Upper lobe of left lung (tissue), 6 donors: ENCODE data around the gene CACHD1. TPM values are rescaled to one million over a fixed set of nuclear protein-coding genes. Genes with fewer than 3 reads are reported as not detected.
A peak's percentile ranks its signal among the peaks of the same experiment; 100 is the strongest.

ENCODE experiments used
- ATAC-seq, 2 donors: fragments of 200-7000 bp; cut with Tn5 transposase; one replicate each; pipeline ENCODE4 v1.9.1; 2022; ENCODE audit warnings: mild to moderate bottlenecking in 2 of 2, moderate library complexity in 2 of 2; ENCODE audit not compliant: low FRiP score in 2 of 2
- DNase-seq, 2 donors: peaks; one replicate each; pipeline ENCODE4 v3.0.0-alpha.2; 2019 to 2020
- H3K27ac ChIP-seq, 4 donors: fragments of 200-600 bp; sonication (generic); one replicate each; pipeline ENCODE4 v1.5.1; 2016 to 2019
- H3K27me3 ChIP-seq, 4 donors: fragments of 200-600 bp; sonication (generic); one replicate each; pipeline ENCODE4 v1.5.1; 2017 to 2019
- H3K36me3 ChIP-seq, 4 donors: fragments of 200-600 bp; sonication (generic); one replicate each; pipeline ENCODE4 v1.5.1; 2016 to 2019
- H3K4me1 ChIP-seq, 4 donors: fragments of 200-600 bp; sonication (generic); one replicate each; pipeline ENCODE4 v1.5.1; 2018 to 2019
- H3K4me3 ChIP-seq, 4 donors: fragments of 200-600 bp; sonication (generic); one replicate each; pipeline ENCODE4 v1.5.1; 2017 to 2019; ENCODE audit warnings: mild to moderate bottlenecking in 2 of 4, moderate library complexity in 1 of 4
- H3K9me3 ChIP-seq, 4 donors: fragments of 200-600 bp; sonication (generic); one replicate each; pipeline ENCODE4 v1.5.1; 2018 to 2019
- EP300 ChIP-seq, 4 donors: sonication (generic); formaldehyde crosslinking; IDR thresholded peaks; one replicate each; pipeline ENCODE4 v1.5.1; 2017; ENCODE audit warnings: antibody characterized with exemption in 4 of 4, control low read depth in 2 of 4
- POLR2A ChIP-seq, 4 donors: fragments of 450-650 bp; IDR thresholded peaks; one replicate each; pipeline ENCODE4 v1.5.1; 2016 to 2017; ENCODE audit warnings: antibody characterized with exemption in 4 of 4, mild to moderate bottlenecking in 2 of 4
- POLR2AphosphoS5 ChIP-seq, 2 donors: sonication (generic); formaldehyde crosslinking; IDR thresholded peaks; one replicate each; pipeline ENCODE4 v1.5.1; 2017; ENCODE audit warnings: antibody characterized with exemption in 2 of 2
- WGBS, 2 donors: methylation state at CpG; one replicate each; pipeline ENCODE4 v1.1.5; 2017 to 2018; 5-methylcytosine and 5-hydroxymethylcytosine counted together
- total RNA-seq, 6 donors: library from RNA; depleted of rRNA in 4 of 6; stranded (reverse); fragments of >200 nt in 4 of 6; gene quantifications; one replicate each; pipeline versions ENCODE4 v1.1.0 to v1.2.1, GENCODE V29; 2016 to 2021
- TF ChIP-seq, protein P1 (sequence below), 6 experiments: fragments of 450-650 bp in 4 of 6; fragments of 200-600 bp in 2 of 6; sonication (generic) in 2 of 6; IDR thresholded peaks; one replicate each; pipeline ENCODE4 v1.5.1; 2016 to 2019; ENCODE audit warnings: antibody characterized with exemption in 6 of 6
- donor health status: DM: no; HTN: no; CAD: no; lungs with moderate emphysema.
- donor health status: DM: no; HTN: yes; CAD: no; lungs with severe emphysema.

The CACHD1 gene
- total RNA-seq, 6 donors from 2014 or later: 7.3 to 26.3 (median 22.9) TPM

GRCh38 chr1:64527165-64527564 lies 57.2 kb downstream of the CACHD1 start:
- no peak for DNase-seq
- Histone ChIP-seq H3K27ac (peak overlapping the region in 2 of 4 donors; percentile 14 to 18), H3K36me3 (no peaks in the 10 kb centered on the region), H3K4me1 (peaks cover 0 to 23% (median 15%) of the 10 kb centered on the region in 4 donors), H3K9me3 (no peaks in the 10 kb centered on the region), H3K4me3 (no peak overlapping the region), H3K27me3 (no peaks in the 10 kb centered on the region)
- 75 to 78% methylated on average over 9 to 10 of the region's 10 CpGs for WGBS, 2 donors
- no peak for ATAC-seq
- TF ChIP-seq EP300 (IDR thresholded peaks at IDR 0.05) (no peak), POLR2AphosphoS5 (IDR thresholded peaks at IDR 0.05) (peak in 1 of 2 donors; percentile 38)

DNA sequence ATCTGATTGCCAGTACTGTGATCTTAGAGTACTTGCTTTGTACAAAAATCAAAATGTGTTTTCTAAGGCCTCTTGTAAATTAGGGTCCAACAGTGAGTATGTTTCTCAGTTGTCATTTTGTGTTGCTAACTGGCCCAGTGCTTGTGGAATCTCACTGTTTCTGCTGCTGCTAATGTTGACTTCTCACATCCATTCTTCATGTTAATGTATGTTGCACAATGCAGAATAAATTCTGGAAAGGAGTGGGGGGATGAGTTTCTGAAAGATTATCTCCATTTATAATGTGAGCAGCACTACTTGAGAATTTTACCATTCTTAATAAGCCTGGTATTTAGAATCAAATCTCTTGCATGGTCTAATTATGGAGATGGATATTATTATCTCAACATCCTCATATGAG lies 57.9 kb downstream of the CACHD1 start:
- ATAC-seq: no peak
- Histone ChIP-seq H3K4me3 (no peak overlapping the region), H3K27ac (no peak overlapping the region), H3K36me3 (no peaks in the 10 kb centered on the region), H3K27me3 (no peaks in the 10 kb centered on the region), H3K9me3 (no peaks in the 10 kb centered on the region), H3K4me1 (peaks cover 0 to 24% (median 15%) of the 10 kb centered on the region in 4 donors)
- no peak for DNase-seq
- TF ChIP-seq, protein P1, sequence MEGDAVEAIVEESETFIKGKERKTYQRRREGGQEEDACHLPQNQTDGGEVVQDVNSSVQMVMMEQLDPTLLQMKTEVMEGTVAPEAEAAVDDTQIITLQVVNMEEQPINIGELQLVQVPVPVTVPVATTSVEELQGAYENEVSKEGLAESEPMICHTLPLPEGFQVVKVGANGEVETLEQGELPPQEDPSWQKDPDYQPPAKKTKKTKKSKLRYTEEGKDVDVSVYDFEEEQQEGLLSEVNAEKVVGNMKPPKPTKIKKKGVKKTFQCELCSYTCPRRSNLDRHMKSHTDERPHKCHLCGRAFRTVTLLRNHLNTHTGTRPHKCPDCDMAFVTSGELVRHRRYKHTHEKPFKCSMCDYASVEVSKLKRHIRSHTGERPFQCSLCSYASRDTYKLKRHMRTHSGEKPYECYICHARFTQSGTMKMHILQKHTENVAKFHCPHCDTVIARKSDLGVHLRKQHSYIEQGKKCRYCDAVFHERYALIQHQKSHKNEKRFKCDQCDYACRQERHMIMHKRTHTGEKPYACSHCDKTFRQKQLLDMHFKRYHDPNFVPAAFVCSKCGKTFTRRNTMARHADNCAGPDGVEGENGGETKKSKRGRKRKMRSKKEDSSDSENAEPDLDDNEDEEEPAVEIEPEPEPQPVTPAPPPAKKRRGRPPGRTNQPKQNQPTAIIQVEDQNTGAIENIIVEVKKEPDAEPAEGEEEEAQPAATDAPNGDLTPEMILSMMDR (IDR thresholded peaks at IDR 0.05): no peak
- no peak for TF ChIP-seq POLR2A (IDR thresholded peaks at IDR 0.05)
- TF ChIP-seq EP300 (IDR thresholded peaks at IDR 0.05): no peak
- no peak for TF ChIP-seq POLR2AphosphoS5 (IDR thresholded peaks at IDR 0.05)

- TF ChIP-seq POLR2AphosphoS5 (IDR thresholded peaks at IDR 0.05) (no peak), EP300 (IDR thresholded peaks at IDR 0.05) (no peak), POLR2A (IDR thresholded peaks at IDR 0.05) (no peak)
- TF ChIP-seq, protein P1 (IDR thresholded peaks at IDR 0.05): no peak
- no peak overlapping the region for H3K4me3 ChIP-seq
- H3K36me3 ChIP-seq: no peaks in the 10 kb centered on the region
- no peaks in the 10 kb centered on the region for H3K9me3 ChIP-seq
- no peak for DNase-seq
- H3K27me3 ChIP-seq: no peaks in the 10 kb centered on the region
- no peak overlapping the region for H3K27ac ChIP-seq
- ATAC-seq: no peak
- peaks cover 6 to 23% (median 16%) of the 10 kb centered on the region in 4 donors for H3K4me1 ChIP-seq
Measured at GRCh38 chr1:64530969-64531692, 61.2 kb downstream of the CACHD1 start.

- ATAC-seq (no peak), DNase-seq (no peak)
- Histone ChIP-seq H3K27me3 (no peaks in the 10 kb centered on the region), H3K27ac (no peak overlapping the region), H3K36me3 (no peaks in the 10 kb centered on the region), H3K9me3 (no peaks in the 10 kb centered on the region), H3K4me3 (no peak overlapping the region), H3K4me1 (peaks cover 9 to 29% (median 22%) of the 10 kb centered on the region in 4 donors)
- WGBS, 2 donors: 81 to 88% methylated on average over 2 of the region's 2 CpGs
- TF ChIP-seq, protein P1 (IDR thresholded peaks at IDR 0.05): no peak
Measured at GRCh38 chr1:64532646-64533045, 62.7 kb downstream of the CACHD1 start.

GRCh38 chr1:64535938-64536835 lies 66.3 kb downstream of the CACHD1 start:
- H3K9me3 ChIP-seq: no peaks in the 10 kb centered on the region
- DNase-seq (no peak), ATAC-seq (no peak)
- H3K4me1 ChIP-seq: peaks cover 32 to 57% (median 45%) of the 10 kb centered on the region in 4 donors
- 42 to 46% methylated on average over 10 of the region's 10 CpGs for WGBS, 2 donors
- H3K4me3 ChIP-seq: peak overlapping the region in 1 of 4 donors; percentile 2
- peak overlapping the region; percentile 16 to 52 (median 46) for H3K27ac ChIP-seq
- TF ChIP-seq EP300 (IDR thresholded peaks at IDR 0.05) (no peak), POLR2A (IDR thresholded peaks at IDR 0.05) (no peak), POLR2AphosphoS5 (IDR thresholded peaks at IDR 0.05) (no peak)
- TF ChIP-seq, protein P1 (IDR thresholded peaks at IDR 0.05): no peak
- no peaks in the 10 kb centered on the region for H3K36me3 ChIP-seq
- H3K27me3 ChIP-seq: no peaks in the 10 kb centered on the region
